IMR-90 (cell line): Measurements from ENCODE around the gene ERC2. TPM values are rescaled to one million over a fixed set of nuclear protein-coding genes. Genes with fewer than 3 reads are reported as not detected.

ENCODE experiments used
- ATAC-seq: fragments of 200-7000 bp; cut with Tn5 transposase; 2 replicates; pipeline ENCODE4 v1.9.1; 2020; ENCODE audit warnings: low read depth, mild to moderate bottlenecking, moderate library complexity
- BruUV-seq: library from RNA; stranded (reverse); fragments of 400-500 nt; replicated peaks from 2 replicates; lab custom pipeline; 2021; lab: Mats Ljungman, UMichigan
- CTCF ChIA-PET: fragments of 300-600 bp; formaldehyde crosslinking; extraction: SDS; loops from one replicate; lab custom pipeline; 2021; ENCODE audit warnings: antibody characterized with exemption; lab: Yijun Ruan, JAX
- POLR2A ChIA-PET: fragments of 300-600 bp; sonication (Branson Sonifier 250); formaldehyde crosslinking; loops from one replicate; lab custom pipeline; 2022; ENCODE audit warnings: antibody characterized with exemption; ENCODE audit not compliant: unreplicated experiment; lab: Charles Lee
- DNase-seq: peaks from one replicate; pipeline ENCODE4 v3.0.0; 2013
- H2AFZ ChIP-seq: replicated peaks from 2 replicates; pipeline ENCODE3; 2013; ENCODE audit warnings: low read length, mild to moderate bottlenecking; ENCODE audit not compliant: poor library complexity
- H2AK5ac ChIP-seq: 2 replicates; pipeline ENCODE4 v1.6.1; 2013; ENCODE audit warnings: low read depth, low read length, inconsistent platforms
- H2AK9ac ChIP-seq: replicated peaks from 2 replicates; pipeline ENCODE3; 2013; ENCODE audit warnings: mild to moderate bottlenecking, low read depth, low read length, moderate library complexity; ENCODE audit not compliant: poor library complexity
- H2BK120ac ChIP-seq: 2 replicates; pipeline ENCODE4 v1.6.1; 2013; ENCODE audit warnings: low read depth, low read length, inconsistent platforms
- H2BK15ac ChIP-seq: 3 replicates; pipeline ENCODE4 v1.6.1; 2013; ENCODE audit warnings: low read depth, low read length, inconsistent platforms
- H2BK20ac ChIP-seq: 2 replicates; pipeline ENCODE4 v1.6.1; 2013; ENCODE audit warnings: low read depth, mild to moderate bottlenecking, inconsistent platforms, low read length, moderate library complexity
- H2BK5ac ChIP-seq: 2 replicates; pipeline ENCODE4 v1.6.1; 2013; ENCODE audit warnings: mild to moderate bottlenecking, low read depth, low read length, inconsistent platforms; ENCODE audit not compliant: poor library complexity, severe bottlenecking
- H3K14ac ChIP-seq: replicated peaks from 2 replicates; pipeline ENCODE4 v1.6.1; 2013; ENCODE audit warnings: low read depth, low read length, inconsistent platforms
- H3K18ac ChIP-seq: 2 replicates; pipeline ENCODE4 v1.6.1; 2013; ENCODE audit warnings: low read depth, low read length, control low read depth
- H3K23ac ChIP-seq: 2 replicates; pipeline ENCODE4 v1.6.1; 2013; ENCODE audit warnings: low read depth, low read length, inconsistent platforms
- H3K27ac ChIP-seq: 2 replicates; pipeline ENCODE4 v1.5.1; 2013; ENCODE audit warnings: mild to moderate bottlenecking, control low read depth, low read length; ENCODE audit not compliant: insufficient read depth
- H3K27me3 ChIP-seq: 2 replicates; pipeline ENCODE4 v1.6.1; 2013; ENCODE audit warnings: low read length; ENCODE audit not compliant: control insufficient read depth, insufficient read depth
- H3K36me3 ChIP-seq: 2 replicates; pipeline ENCODE4 v1.6.1; 2013; ENCODE audit warnings: low read length, mixed read lengths; ENCODE audit not compliant: control insufficient read depth, insufficient read depth
- H3K4ac ChIP-seq: 2 replicates; pipeline ENCODE4 v1.6.1; 2013; ENCODE audit warnings: low read depth, low read length, inconsistent platforms
- H3K4me1 ChIP-seq: 2 replicates; pipeline ENCODE4 v1.6.1; 2013; ENCODE audit warnings: low read length, mixed read lengths; ENCODE audit not compliant: control insufficient read depth, insufficient read depth
- H3K4me2 ChIP-seq: 2 replicates; pipeline ENCODE4 v1.6.1; 2013; ENCODE audit warnings: low read depth, mild to moderate bottlenecking, control low read depth, low read length, moderate library complexity
- H3K4me3 ChIP-seq: 2 replicates; pipeline ENCODE4 v1.5.1; 2013; ENCODE audit warnings: low read depth, mild to moderate bottlenecking, control low read depth, low read length, moderate library complexity; ENCODE audit not compliant: insufficient read depth
- H3K56ac ChIP-seq: 2 replicates; pipeline ENCODE4 v1.6.1; 2013; ENCODE audit warnings: low read length, inconsistent platforms; ENCODE audit not compliant: insufficient read depth; ENCODE audit errors: extremely low read depth
- H3K79me1 ChIP-seq, 2 experiments: 2 replicates each; pipeline ENCODE4 v1.6.1; 2013; ENCODE audit warnings: low read length in 2 of 2, inconsistent platforms in 1 of 2, low read depth in 1 of 2
- H3K9ac ChIP-seq: 2 replicates; pipeline ENCODE4 v1.6.1; 2013; ENCODE audit warnings: low read depth, low read length, control low read depth
- H3K9me1 ChIP-seq: 2 replicates; pipeline ENCODE4 v1.6.1; 2013; ENCODE audit warnings: low read length, inconsistent platforms; ENCODE audit not compliant: insufficient read depth
- H3K9me3 ChIP-seq: 2 replicates; pipeline ENCODE4 v1.6.1; 2013; ENCODE audit warnings: low read length; ENCODE audit not compliant: control insufficient read depth, insufficient read depth
- H4K20me1 ChIP-seq: 2 replicates; pipeline ENCODE4 v1.6.1; 2013; ENCODE audit warnings: low read length, inconsistent platforms; ENCODE audit not compliant: insufficient read depth
- H4K5ac ChIP-seq: 2 replicates; pipeline ENCODE4 v1.6.1; 2013; ENCODE audit warnings: mild to moderate bottlenecking, low read depth, low read length, control low read depth
- H4K8ac ChIP-seq, 2 experiments: 2 replicates each; pipeline ENCODE4 v1.6.1; 2013; ENCODE audit warnings: low read depth in 2 of 2, low read length in 2 of 2, control low read depth in 1 of 2, inconsistent platforms in 1 of 2
- H4K91ac ChIP-seq: 2 replicates; pipeline ENCODE4 v1.6.1; 2013; ENCODE audit warnings: low read depth, low read length, inconsistent platforms; ENCODE audit not compliant: insufficient read depth
- BHLHE40 ChIP-seq: fragments of 150-350 bp; IDR thresholded peaks from 2 replicates; pipeline ENCODE4 v1.6.1; 2016; ENCODE audit warnings: mild to moderate bottlenecking, low read depth, low read length
- CEBPB ChIP-seq: IDR thresholded peaks from 2 replicates; pipeline ENCODE4 v1.6.1; 2012; ENCODE audit warnings: low read depth, low read length, improper control_type of control experiment
- ELK1 ChIP-seq: fragments of 150-350 bp; IDR thresholded peaks from 2 replicates; pipeline ENCODE4 v1.6.1; 2016; ENCODE audit warnings: low read depth, mild to moderate bottlenecking, low read length, moderate library complexity, borderline replicate concordance
- MAFK ChIP-seq: IDR thresholded peaks from 2 replicates; pipeline ENCODE4 v1.6.1; 2012; ENCODE audit warnings: low read depth, low read length, improper control_type of control experiment
- POLR2A ChIP-seq: IDR thresholded peaks from 2 replicates; pipeline ENCODE4 v1.6.1; 2012; ENCODE audit warnings: mild to moderate bottlenecking, low read depth, low read length
- RCOR1 ChIP-seq: IDR thresholded peaks from 2 replicates; pipeline ENCODE4 v1.6.1; 2012; ENCODE audit warnings: mild to moderate bottlenecking, low read length, improper control_type of control experiment; ENCODE audit not compliant: insufficient replicate concordance
- SMC3 ChIP-seq: fragments of 150-350 bp; IDR thresholded peaks from 2 replicates; pipeline ENCODE4 v1.6.1; 2016; ENCODE audit warnings: low read depth, mild to moderate bottlenecking, antibody characterized with exemption, low read length, moderate library complexity
- WGBS, 2 experiments: methylation state at CpG; one replicate each; pipeline versions ENCODE4 v1.1.5 to v1.1.7; 2013; ENCODE audit warnings: missing lambda C conversion rate in 2 of 2; ENCODE audit not compliant: insufficient read length in 1 of 2; ENCODE audit errors: extremely low coverage in 2 of 2; 5-methylcytosine and 5-hydroxymethylcytosine counted together
- dilution Hi-C: fragments of 300-500 bp; cut with HindIII; formaldehyde crosslinking; loops from one replicate; pipeline ENCODE4 v1.14.3; 2018; ENCODE audit warnings: low sequenced_read_pairs; ENCODE audit not compliant: unreplicated experiment
- in situ Hi-C: fragments of 300-500 bp; cut with MboI; formaldehyde crosslinking; loops from 3 replicates; pipeline ENCODE4 v1.14.3; 2019; ENCODE audit warnings: low sequenced_read_pairs, inconsistent platforms, mixed read lengths
- intact Hi-C: fragments of 100-400 bp; cut with micrococcal nuclease; formaldehyde crosslinking; loops from 2 replicates; pipeline ENCODE4 v1.10.0; 2022
- polyA plus RNA-seq, 3 experiments: library from polyadenylated mRNA; depleted of rRNA; stranded (reverse); fragments of >200 nt; gene quantifications; 2 replicates each; pipeline ENCODE4 v1.2.3, GENCODE V29; 2012; ENCODE audit warnings: low replicate concordance in 1 of 3
- total RNA-seq: library from RNA; depleted of rRNA; stranded (reverse); fragments of >200 nt; gene quantifications from 2 replicates; pipeline ENCODE4 v1.2.3, GENCODE V29; 2012

ERC2 gene
- total and polyA plus RNA-seq, 2 of the 4 experiments (the other 2 are of a cell fraction), result 0.17 to 0.18 TPM

- H2BK5ac ChIP-seq, result no peak overlapping the region
- no peaks in the 10 kb centered on the region for H3K36me3 ChIP-seq
- no peak overlapping the region for H3K4me3 ChIP-seq
- H2AFZ ChIP-seq, result no peak overlapping the region
- H3K4ac ChIP-seq, result no peak overlapping the region
- H3K79me1 ChIP-seq, result no peaks in the 10 kb centered on the region
- ATAC-seq, result no peak
- no peak overlapping the region for H3K23ac ChIP-seq
- no CpG with 5 or more reads among the region's 3 CpGs for WGBS, 2 experiments
- no peak overlapping the region for H2AK9ac ChIP-seq
- H2BK120ac ChIP-seq, result no peak overlapping the region
- H4K5ac ChIP-seq, result no peak overlapping the region
- BruUV-seq, result no TSS peak
- H3K9me3 ChIP-seq, result no peaks in the 10 kb centered on the region
- H3K56ac ChIP-seq, result no peak overlapping the region
- CTCF ChIA-PET, result no interaction called here
- POLR2A ChIA-PET, result no interaction called here
- DNase-seq, result no peak
- H3K4me2 ChIP-seq, result no peak overlapping the region
- H3K9me1 ChIP-seq, result no peaks in the 10 kb centered on the region
- H4K91ac ChIP-seq, result no peak overlapping the region
- H4K8ac ChIP-seq, result no peak overlapping the region
- intact Hi-C loops, result no loop called here
- in situ Hi-C loops, result no loop called here
- no peak overlapping the region for H3K9ac ChIP-seq
- H2BK20ac ChIP-seq, result no peak overlapping the region
- no peak overlapping the region for H2BK15ac ChIP-seq
- H4K20me1 ChIP-seq, result no peaks in the 10 kb centered on the region
- no peaks in the 10 kb centered on the region for H3K4me1 ChIP-seq
- no peak for TF ChIP-seq BHLHE40
- TF ChIP-seq CEBPB, result no peak
- no peak for TF ChIP-seq POLR2A
- TF ChIP-seq RCOR1, result no peak
- no peak for TF ChIP-seq MAFK
- TF ChIP-seq ELK1, result no peak
- no peak for TF ChIP-seq SMC3
- H3K18ac ChIP-seq, result no peak overlapping the region
- dilution Hi-C loops, result no loop called here
- no peaks in the 10 kb centered on the region for H3K27me3 ChIP-seq
- no peak overlapping the region for H3K14ac ChIP-seq
- H2AK5ac ChIP-seq, result no peak overlapping the region
- H3K27ac ChIP-seq, result no peak overlapping the region
These were observed 158.8 kb downstream of the ERC2 start for GRCh38 chr3:56309465-56309864.
